Lower leg skin (tissue), 4 donors: ENCODE results near the gene DDX27. TPM values are rescaled to one million over a fixed set of nuclear protein-coding genes. Genes with fewer than 3 reads are reported as not detected.

ENCODE experiments used
- DNase-seq, 2 donors: peaks; one replicate each; pipeline ENCODE4 v3.0.0-alpha.2; 2019; ENCODE audit warnings: low spot score in 2 of 2
- H3K4me3 ChIP-seq: fragments of 200-600 bp; sonication (generic); 2 replicates; pipeline ENCODE4 v1.5.1; 2017; ENCODE audit warnings: mild to moderate bottlenecking, low read depth; ENCODE audit not compliant: poor library complexity, severe bottlenecking
- POLR2A ChIP-seq, 2 donors: fragments of 450-650 bp; IDR thresholded peaks; one replicate each; pipeline ENCODE4 v1.6.1; 2016 to 2017; ENCODE audit warnings: antibody characterized with exemption in 2 of 2, mild to moderate bottlenecking in 1 of 2, moderate library complexity in 1 of 2
- WGBS, 2 donors: methylation state at CpG; one replicate each; pipeline ENCODE4 v1.1.5; 2018; 5-methylcytosine and 5-hydroxymethylcytosine counted together
- intact Hi-C: fragments of 100-400 bp; cut with DNase I; formaldehyde crosslinking; loops from one replicate; pipeline ENCODE4 v1.15.0; 2023; ENCODE audit warnings: low total_unique reads
- total RNA-seq, 4 donors: library from RNA; depleted of rRNA; stranded (reverse); fragments of >200 nt; gene quantifications; one replicate each; pipeline ENCODE4 v1.1.0, GENCODE V29; 2016
- TF ChIP-seq, protein P1 (sequence below), 3 donors: fragments of 450-650 bp; IDR thresholded peaks; one replicate each; pipeline ENCODE4 v1.5.1; 2016; ENCODE audit warnings: antibody characterized with exemption in 3 of 3, mild to moderate bottlenecking in 3 of 3, moderate library complexity in 2 of 3

Gene DDX27
- total RNA-seq, 4 donors from 2014 or later, result 33.9 to 38.0 (median 36.7) TPM

DNA sequence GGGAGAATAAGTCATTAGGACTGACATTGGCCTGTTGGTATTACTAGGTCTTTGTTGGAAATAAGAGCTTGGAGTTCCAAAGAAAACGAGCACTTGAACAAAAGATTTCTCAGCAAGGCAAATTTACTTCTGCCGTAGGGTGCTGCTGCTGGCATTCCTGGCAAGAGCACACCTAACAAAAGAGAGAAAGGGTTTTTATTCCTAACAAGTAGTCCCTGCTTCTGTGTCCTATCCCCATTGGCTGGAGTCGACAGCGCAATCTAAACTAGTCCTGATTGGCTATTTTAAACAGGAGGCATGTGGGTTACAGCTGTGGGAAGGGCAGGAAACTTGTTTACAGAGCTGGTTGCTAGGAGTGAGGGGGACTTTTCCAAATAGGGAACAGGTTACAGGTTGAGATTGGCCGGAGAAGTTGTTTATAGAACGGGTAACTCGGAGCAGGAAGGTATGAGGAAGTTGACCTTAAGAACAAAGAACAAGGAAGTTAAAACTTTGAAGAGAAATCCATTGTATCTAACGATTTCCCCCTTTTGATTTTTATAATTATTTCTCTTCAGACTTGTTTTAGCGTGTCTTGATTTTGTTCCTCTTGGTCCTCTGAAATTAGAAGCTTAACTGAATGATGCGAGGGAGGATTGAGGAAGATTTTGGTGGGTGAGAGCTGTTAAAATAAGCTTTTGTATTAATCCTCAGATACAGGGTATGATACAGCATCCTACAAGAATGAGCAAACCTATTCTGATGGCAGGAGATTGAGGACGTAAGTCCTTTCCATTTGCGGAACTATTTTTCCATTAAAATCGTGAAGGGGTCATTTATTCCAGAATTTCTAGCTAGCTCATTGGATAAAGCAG, 62.1 kb downstream of the DDX27 start:
- no peak overlapping the region for H3K4me3 ChIP-seq
- no peak for DNase-seq
- 77 to 81% methylated on average over 13 of the region's 13 CpGs for WGBS, 2 donors
- TF ChIP-seq, protein P1, sequence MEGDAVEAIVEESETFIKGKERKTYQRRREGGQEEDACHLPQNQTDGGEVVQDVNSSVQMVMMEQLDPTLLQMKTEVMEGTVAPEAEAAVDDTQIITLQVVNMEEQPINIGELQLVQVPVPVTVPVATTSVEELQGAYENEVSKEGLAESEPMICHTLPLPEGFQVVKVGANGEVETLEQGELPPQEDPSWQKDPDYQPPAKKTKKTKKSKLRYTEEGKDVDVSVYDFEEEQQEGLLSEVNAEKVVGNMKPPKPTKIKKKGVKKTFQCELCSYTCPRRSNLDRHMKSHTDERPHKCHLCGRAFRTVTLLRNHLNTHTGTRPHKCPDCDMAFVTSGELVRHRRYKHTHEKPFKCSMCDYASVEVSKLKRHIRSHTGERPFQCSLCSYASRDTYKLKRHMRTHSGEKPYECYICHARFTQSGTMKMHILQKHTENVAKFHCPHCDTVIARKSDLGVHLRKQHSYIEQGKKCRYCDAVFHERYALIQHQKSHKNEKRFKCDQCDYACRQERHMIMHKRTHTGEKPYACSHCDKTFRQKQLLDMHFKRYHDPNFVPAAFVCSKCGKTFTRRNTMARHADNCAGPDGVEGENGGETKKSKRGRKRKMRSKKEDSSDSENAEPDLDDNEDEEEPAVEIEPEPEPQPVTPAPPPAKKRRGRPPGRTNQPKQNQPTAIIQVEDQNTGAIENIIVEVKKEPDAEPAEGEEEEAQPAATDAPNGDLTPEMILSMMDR (IDR thresholded peaks at IDR 0.05), result no peak
- no peak for TF ChIP-seq POLR2A (IDR thresholded peaks at IDR 0.05)
- intact Hi-C loops, result no loop called here

DNA sequence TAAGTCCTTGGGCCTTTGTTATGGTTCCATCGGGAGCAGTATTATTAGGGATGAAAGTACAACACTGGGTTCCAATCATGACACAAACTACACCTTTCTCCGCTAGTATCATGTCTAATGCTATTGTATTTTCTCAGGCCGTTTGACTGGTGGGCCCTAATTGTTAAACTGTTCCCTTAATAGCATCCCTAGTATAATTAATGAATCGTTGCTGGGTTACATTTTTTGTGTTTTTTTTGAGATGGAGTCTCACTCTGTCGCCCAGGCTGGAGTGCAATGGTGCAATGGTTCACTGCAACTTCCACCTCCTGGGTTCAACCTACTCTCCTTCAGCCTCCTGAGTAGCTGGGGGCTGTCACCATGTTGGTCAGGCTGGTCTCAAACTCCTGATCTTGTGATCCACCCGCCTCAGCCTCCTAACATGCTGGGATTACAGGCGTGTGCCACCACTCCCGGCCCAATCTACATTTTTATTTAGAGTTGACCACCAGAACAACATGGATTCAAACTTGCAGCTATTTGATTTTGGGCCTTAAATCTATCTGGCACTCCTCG, 62.8 kb downstream of the DDX27 start:
- no peak for DNase-seq
- TF ChIP-seq, protein P1 (IDR thresholded peaks at IDR 0.05), result no peak
- no peak for TF ChIP-seq POLR2A (IDR thresholded peaks at IDR 0.05)
- intact Hi-C loops, result no loop called here
- H3K4me3 ChIP-seq, result no peak overlapping the region
- 85 to 92% methylated on average over 9 of the region's 9 CpGs for WGBS, 2 donors

DNA sequence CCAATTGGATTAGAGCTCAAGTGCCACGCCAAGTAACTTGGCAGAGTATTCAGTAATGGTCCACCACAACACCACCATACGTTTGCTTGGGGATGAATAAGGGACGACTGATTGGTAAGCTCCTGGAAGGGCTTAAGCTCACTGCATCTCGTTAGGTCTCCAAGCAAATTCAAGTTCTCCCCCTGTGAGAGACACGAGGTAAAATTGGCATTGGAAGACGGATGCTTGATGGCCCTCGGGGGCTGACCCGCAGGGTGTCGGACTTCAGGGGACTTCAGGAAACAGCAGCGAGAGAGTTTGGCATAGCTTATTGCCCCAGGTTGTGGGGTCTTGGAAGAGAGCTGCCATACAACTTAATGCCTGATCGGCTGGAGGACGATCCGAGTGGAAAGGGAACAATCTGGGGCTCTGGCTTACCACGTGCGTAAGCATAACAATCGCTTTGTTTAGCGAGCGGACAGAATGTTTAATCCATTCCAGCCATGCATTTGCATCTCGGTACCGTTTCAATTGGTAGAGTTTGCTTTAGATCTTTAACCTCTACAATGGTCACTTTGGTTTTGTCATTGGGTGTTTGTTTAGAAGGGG, 63.5 kb downstream of the DDX27 start:
- no peak for TF ChIP-seq POLR2A (IDR thresholded peaks at IDR 0.05)
- TF ChIP-seq, protein P1 (IDR thresholded peaks at IDR 0.05), result no peak
- WGBS, 2 donors, result 84 to 86% methylated on average over 20 of the region's 20 CpGs
- intact Hi-C loops, result no loop called here
- no peak overlapping the region for H3K4me3 ChIP-seq
- no peak for DNase-seq

DNA sequence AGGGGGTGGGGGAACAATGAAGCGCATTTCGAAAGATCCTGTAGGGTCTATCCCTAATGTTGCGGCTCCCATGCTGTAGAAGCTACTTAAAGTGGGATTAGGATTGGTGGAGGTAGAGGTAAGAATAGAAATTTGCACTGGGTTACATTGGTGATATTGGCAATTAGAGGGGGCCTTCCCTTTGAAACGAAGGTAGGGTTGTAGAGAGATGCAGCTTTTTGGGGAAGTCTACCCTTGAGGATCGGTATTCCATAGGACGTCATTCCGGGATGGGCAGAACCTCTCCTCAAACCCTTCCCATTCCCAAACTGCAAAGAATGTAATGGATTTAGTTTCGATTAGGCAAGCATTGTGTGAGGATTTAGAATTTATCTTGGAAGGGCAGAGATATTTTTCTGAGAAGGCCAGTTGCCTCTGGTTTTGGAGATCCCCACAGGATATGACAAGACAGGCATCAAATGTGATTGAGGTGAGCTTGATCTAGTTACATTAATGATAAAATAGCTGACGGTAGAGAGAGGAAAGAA, 64.0 kb downstream of the DDX27 start:
- DNase-seq, result no peak
- 93 to 95% methylated on average over 9 of the region's 9 CpGs for WGBS, 2 donors
- no peak overlapping the region for H3K4me3 ChIP-seq
- TF ChIP-seq, protein P1 (IDR thresholded peaks at IDR 0.05), result no peak
- TF ChIP-seq POLR2A (IDR thresholded peaks at IDR 0.05), result no peak
- intact Hi-C loops, result no loop called here

DNA sequence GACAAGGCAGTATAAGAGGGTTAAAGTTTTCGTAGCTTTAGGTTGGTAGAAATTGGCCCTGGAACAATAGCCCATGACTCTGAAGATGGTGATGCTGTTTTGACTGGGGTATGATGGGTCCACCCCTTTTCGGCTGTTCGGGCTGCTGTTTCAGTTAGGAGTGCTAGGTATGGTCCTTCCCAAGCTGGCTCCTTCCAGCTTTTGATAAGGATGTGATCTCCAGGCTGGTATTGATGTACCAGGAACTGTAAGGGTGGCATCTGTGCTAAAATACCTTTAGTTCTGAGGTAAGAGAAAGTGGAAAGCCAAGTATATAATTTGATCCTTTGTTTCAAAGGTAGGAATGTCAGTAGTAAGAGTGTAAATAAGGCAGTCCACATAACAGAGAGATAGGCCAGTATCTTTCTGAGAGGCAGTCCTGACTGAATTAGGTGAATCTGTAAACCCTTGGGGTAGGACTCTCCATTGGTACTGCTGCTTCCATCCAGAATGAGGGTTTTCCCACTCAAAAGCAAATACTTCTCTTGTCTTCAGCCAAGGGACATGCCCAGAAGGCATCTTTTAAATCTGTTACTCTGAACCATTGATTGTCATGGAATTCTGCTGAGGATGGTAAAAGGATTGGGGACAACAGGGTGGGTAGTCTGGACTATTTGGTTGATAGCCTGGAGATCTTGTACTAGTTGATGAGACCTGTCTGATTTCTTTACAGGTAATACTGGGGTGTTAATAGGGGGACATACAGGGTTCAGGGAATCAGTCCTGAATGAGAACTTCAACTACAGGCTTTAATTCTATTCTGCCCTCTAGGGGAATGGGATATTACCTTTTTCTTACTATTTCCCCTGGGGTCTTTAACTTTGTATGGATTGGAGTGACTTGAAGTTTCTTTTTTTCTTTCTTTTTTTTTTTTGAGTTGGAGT, 64.7 kb downstream of the DDX27 start:
- intact Hi-C loops, result no loop called here
- TF ChIP-seq, protein P1 (IDR thresholded peaks at IDR 0.05), result no peak
- no peak for TF ChIP-seq POLR2A (IDR thresholded peaks at IDR 0.05)
- no peak overlapping the region for H3K4me3 ChIP-seq

More for the DNA sequence above, 64.7 kb downstream of the DDX27 start:
- 92% methylated on average over 3 of the region's 3 CpGs for WGBS, 2 donors
- DNase-seq, result no peak
